Stimulated activated naive CD8-positive, alpha-beta T cell treated with anti-CD3 and anti-CD28 coated beads, Interleukin-15, Interleukin-2, amounts not matched to agents 100 U/mL and 50 U/mL, for 24 hours (primary cell): ENCODE data around the gene IL5RA.

Experiments
- ATAC-seq: fragments of 150-1000 bp; cut with Tn5 transposase; one replicate; pipeline ENCODE4 v1.10.0; 2021
- DNase-seq: peaks from one replicate; pipeline ENCODE4 v3.0.0; 2021

The IL5RA gene, protein sequence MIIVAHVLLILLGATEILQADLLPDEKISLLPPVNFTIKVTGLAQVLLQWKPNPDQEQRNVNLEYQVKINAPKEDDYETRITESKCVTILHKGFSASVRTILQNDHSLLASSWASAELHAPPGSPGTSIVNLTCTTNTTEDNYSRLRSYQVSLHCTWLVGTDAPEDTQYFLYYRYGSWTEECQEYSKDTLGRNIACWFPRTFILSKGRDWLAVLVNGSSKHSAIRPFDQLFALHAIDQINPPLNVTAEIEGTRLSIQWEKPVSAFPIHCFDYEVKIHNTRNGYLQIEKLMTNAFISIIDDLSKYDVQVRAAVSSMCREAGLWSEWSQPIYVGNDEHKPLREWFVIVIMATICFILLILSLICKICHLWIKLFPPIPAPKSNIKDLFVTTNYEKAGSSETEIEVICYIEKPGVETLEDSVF

DNA sequence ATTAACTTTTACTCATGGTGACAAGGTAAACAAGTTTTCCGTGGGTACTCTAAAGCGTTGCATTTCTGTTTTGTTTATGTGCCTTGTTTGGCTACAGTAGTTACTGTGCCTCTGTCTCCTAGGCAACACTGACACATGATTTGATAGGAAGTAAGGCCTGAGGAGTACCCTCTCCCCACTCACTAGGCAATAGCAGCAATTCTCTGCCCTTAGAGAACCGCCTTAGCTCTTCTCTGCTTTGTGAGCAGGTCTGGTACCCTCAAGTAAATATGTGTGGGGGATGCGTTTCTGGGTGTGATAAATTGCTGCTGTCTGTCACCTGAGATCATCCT, at the start of gene IL5RA:
Gene IL5RA, minus strand, starts transcription at position 76 of the 332 bp plus-strand sequence. CDS start 5,390 bp downstream, outside the sequence.
- DNase-seq (no peak), ATAC-seq (peak; percentile 28)

- no peak for DNase-seq
- ATAC-seq: no peak
Measured at GRCh38 chr3:3157484-3157883, 47.3 kb upstream of the IL5RA start.

GRCh38 chr3:3154879-3155610, 44.9 kb upstream of the IL5RA start:
- no peak for DNase-seq
- no peak for ATAC-seq

DNA sequence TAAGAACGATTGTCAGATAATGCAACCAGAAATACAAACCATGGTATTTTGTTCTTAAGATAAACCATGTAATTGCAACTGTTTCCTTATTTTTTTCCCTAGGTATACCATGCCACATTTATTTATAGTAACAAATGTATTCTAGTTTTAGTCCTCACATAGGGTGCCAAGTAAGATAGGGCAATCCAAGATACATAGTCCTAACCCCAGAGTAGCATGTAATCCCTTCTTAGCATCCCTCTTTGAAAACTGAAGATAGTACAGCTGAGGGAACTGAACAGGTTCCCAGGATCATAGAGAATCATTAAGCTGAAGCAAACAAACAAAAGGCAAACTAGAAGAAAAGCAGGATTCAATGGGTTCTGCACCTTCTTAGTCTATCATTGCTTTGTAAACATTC, 41.3 kb upstream of the IL5RA start:
- ATAC-seq (no peak), DNase-seq (no peak)

GRCh38 chr3:3149560-3149959, 39.4 kb upstream of the IL5RA start:
- no peak for DNase-seq
- ATAC-seq: no peak

DNA sequence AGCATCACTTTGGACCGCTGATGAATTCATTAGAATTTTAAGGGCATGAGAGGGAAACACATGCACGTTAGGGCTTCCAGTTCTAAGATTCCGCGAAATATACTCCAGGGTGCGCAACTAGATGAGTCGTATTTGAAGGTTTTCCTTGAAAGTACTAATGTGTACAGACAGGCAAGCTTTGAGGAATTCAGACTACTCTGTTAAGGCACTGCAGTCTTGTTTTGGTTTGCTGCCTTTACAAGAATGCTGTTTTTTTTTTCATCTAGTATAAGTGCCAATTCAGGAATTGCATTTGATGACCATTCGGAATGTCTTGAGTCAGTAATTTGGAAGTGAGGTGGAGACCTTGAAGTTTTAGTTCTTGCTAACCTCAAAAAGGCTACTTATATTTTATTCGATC, 35.7 kb upstream of the IL5RA start:
- DNase-seq (no peak), ATAC-seq (no peak)

GRCh38 chr3:3141939-3142338, 31.8 kb upstream of the IL5RA start:
- no peak for ATAC-seq
- no peak for DNase-seq

GRCh38 chr3:3137526-3137925, 27.4 kb upstream of the IL5RA start:
- DNase-seq (no peak), ATAC-seq (no peak)

- ATAC-seq: peak; percentile 75
- DNase-seq: no peak
Measured at GRCh38 chr3:3134750-3135448, 24.7 kb upstream of the IL5RA start.

GRCh38 chr3:3133500-3133899, 23.3 kb upstream of the IL5RA start:
- no peak for DNase-seq

GRCh38 chr3:3129579-3129978, 19.4 kb upstream of the IL5RA start:
- ATAC-seq (no peak), DNase-seq (no peak)

More at GRCh38 chr3:3133500-3133899, 23.3 kb upstream of the IL5RA start:
- ATAC-seq: no peak

- ATAC-seq: peak; percentile 47
- peak; percentile 43 for DNase-seq
Measured at GRCh38 chr3:3127432-3128010, 17.3 kb upstream of the IL5RA start.

DNA sequence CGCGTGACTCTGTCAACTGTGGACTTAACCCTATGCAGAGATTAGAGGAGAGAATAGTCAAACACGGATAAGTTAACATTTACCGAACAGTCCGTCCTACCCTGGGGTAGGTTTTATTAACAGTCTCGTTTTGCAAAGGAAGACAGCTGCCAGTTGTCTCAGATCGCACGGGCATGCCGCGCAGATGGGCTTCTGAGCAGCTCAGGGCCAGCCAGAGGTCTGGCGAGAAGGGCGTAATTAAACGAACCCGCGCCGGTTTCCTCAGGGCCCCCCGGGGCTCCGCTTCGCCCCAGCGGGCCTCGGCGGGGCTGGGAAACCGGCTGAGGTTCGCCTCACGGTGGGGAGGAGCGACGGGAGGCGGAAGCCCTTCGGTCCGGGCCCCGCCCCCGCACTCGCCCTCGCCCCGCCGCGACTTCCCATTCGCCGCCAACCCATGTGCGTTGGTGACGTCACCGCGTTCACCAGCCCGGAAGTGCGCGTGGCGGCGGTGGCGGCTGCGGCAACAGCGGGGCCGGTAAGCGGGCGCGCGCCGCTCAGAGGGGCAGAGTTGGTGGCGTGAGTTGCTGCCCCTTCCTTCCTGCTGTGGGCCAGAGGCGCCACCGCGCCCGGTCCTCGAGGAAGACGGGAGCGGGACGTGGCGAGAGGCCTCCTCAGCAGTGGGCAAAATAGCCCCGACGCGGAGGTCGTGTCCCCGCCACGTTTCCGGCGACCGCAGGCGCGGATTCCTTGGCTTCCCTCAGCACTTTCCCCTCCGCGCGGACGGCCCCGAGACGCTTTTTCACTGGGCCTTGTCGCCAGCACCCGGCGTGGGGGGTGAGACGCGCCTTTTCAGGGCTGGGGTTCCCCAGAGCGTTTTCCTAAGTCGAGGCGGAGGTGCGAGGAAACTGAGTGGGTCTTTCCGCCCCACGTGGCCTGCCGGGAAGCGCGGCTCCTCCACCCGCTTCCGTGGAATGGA, 16.6 kb upstream of the IL5RA start, which contains the start of gene TRNT1:
Gene TRNT1, plus strand, starts transcription at position 464 of the 955 bp plus-strand sequence. CDS start 2,101 bp downstream, outside the sequence.
- ATAC-seq (peak; percentile 92), DNase-seq (peak; percentile 98)

- DNase-seq (no peak), ATAC-seq (no peak)
Measured at GRCh38 chr3:3125977-3126376, 15.8 kb upstream of the IL5RA start.

DNA sequence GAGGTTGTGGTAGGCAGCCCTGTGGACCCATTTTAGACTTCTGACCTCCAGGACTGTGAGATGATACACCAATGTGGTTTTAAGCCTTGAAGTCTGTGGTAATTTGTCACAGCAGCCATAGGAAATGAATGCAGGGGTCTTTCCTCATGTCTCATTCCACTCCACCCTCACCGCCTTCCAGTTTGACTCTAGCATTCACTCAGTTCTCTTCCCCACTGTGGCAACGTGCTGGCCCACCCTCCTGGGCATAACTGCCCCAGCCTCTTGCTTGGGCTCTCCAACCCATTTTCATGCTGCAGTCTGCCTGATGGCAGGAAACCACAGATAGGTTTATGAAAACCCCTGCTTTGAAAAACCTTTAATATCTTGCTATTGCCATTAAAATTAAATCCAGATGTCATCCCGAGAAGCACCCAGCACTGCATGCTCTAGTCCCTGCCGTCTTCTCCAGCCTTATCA, 9.2 kb upstream of the IL5RA start:
- ATAC-seq (peak; percentile 83), DNase-seq (peak; percentile 33)

GRCh38 chr3:3117651-3118050, 7.5 kb upstream of the IL5RA start:
- no peak for DNase-seq
- ATAC-seq: no peak

DNA sequence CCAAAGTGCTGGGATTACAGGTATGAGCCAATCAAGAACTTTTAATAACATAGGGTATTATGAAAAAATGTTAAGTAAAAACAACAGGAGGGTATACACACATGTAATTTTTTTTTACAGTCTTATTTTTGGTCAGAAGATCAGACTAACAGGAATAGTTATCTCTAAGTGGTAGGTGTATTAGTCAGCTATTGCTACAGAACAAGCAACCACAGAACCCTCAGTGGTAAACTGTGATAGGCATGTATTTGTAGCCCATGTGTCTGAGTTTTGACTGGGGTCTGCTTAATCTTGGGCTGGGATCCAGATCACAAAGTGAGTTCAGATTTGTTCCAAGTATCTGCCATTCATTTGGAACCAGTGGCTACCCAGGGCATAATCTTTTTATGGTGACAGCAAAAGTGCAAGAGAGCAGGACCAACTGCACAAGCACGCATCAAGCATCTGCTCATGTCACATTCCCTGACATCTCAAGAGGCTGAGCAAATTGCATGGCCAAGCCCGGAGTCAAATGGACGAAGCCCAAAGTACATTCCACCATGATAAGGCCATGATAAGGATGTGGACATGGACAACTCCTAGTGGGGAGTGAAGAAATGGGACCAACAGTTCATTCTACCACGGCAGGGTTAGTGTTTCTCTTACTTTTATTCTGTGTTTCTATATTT, 3.0 kb upstream of the IL5RA start:
- no peak for ATAC-seq
- DNase-seq: no peak

DNA sequence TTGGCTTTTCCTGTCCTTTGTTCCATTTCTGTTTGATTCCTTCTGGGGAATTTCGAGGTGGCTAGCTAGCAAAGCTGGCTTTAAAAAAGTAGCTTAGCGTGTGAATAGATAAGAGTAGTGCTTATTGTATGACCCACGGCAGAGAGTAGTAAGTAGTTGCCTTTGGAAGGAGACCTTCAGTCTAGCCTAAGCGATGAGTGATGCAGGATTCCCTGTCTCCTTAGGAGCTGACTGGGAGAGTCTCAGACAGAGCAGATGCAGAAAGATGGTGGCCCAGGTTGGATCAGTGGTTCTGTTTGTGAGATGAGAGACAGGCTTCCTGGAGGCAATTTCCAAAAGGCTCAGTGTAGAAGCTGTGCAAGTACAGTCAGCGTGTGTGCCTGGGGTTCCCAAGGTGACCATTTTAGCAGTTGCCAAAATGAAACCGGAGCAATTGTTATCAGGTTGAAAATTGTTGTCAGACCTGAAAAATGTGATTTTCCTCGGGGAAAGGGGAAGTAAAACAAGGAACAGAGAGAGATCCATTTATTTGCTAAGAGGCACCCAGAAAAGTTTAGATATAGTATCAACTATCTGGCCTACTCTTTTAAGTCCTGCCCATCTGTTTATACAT, 681 bp upstream of the IL5RA start:
- DNase-seq: no peak
- ATAC-seq: no peak

DNA sequence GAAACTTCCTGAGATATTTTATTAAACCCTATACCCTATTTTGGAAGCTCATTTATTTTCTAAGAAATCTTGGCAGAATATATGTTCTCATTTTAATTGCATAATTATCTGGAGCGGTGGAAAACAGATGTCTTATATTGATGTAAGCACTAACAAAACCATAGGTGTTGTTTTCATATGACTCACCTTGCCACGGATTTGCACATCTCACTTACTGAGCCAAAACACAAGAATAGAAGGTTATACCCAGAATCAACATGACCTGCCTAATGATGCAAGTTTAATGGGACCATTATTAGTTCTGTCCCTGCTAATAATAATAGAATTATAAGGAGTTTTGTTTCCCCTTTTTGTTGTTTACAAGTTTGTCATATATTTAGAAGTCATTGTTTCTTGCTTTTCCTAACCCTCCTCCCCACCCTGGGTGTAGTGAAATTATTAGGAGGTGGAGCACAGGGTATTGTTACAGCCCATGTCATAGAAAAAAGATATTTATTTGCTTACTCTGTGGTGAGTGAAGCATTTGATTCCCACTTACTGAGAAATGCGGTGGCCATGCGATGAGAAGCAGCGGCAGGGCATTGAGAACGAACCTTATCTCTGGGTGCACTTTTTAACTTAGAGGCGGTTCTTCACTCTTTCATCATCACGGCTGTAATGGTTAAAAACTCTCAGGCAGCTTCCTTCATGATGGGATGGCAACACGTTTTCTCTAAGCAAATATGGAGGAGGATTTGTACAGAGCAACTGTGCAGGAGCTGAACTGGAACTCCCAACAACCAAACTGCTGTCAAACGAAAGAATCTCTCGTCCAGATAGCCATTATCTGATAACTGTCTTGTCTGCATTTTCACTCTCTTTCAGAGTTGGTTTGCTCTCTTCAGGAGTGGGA, 521 bp downstream of the IL5RA start:
- DNase-seq (no peak), ATAC-seq (no peak)
